ENCODE measurements around the gene MICOS13.

DNA sequence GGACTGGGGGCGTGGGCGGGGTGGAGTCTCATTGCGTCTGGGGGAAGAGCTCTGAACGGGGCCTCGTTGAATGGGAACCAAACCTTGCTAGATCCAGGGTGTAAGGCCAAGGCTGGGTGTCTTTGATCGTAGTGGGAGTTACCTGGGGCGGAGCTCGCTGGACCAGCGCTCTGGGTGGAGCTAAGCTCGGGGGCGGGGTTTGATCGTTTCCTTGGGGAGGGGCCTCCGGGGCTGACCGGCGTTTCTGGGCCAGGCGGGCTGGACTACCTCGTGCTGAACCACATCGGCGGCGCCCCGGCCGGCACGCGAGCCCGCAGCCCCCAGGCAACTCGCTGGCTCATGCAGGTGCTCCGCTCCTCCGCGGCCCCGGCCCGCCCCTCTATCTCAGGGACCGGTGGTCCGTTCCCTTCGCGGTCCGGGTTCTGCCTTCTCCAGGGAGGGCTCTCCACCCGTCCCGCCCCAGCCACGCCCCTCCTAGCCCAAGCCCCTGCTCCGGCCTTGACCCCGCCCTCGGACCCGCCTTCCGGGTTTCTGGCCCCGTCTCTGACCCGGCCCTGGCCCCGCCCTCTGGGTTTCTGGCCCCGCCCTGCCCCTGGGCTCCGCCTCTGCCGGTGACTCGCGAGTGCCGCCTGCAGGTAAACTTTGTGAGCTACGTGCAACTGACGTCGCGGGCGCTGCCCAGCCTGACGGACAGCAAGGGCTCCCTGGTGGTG is 6.5 kb upstream of the MICOS13 start:
- TF ChIP-seq GATA2 (IDR thresholded peaks at IDR 0.05; ENCODE audit: low read depth, low read length) (no peak), GATA3 (IDR thresholded peaks at IDR 0.05; ENCODE audit: low read depth, low read length) (no peak)

All from SH-SY5Y (cell line).